Smooth muscle cell (in vitro differentiated cells): Measurements from ENCODE around the gene TAGLN2. TPM values are rescaled to one million over a fixed set of nuclear protein-coding genes. Genes with fewer than 3 reads are reported as not detected.
A peak's percentile ranks its signal among the peaks of the same experiment; 100 is the strongest.

Experiments used
- DNase-seq: peaks from one replicate; lab custom pipeline; 2025; ENCODE audit not compliant: unreplicated experiment; lab: John Stamatoyannopoulos, UW
- H2AFZ ChIP-seq: fragments of 200-600 bp; sonication (generic); 2 replicates; pipeline ENCODE4 v1.6.0; 2016; ENCODE audit warnings: antibody characterized with exemption, low read depth, mild to moderate bottlenecking
- H3F3A ChIP-seq: fragments of 200-600 bp; sonication (generic); 2 replicates; pipeline ENCODE4 v1.6.0; 2017; ENCODE audit warnings: antibody characterized with exemption, low read depth
- H3K27ac ChIP-seq: fragments of 200-600 bp; sonication (generic); 2 replicates; pipeline ENCODE4 v1.5.1; 2016; ENCODE audit warnings: low read depth, mild to moderate bottlenecking
- H3K27me3 ChIP-seq: fragments of 200-600 bp; sonication (generic); 2 replicates; pipeline ENCODE4 v1.6.1; 2016; ENCODE audit warnings: low read depth, mild to moderate bottlenecking
- H3K36me3 ChIP-seq: fragments of 200-600 bp; sonication (generic); 2 replicates; pipeline ENCODE4 v1.5.1; 2016; ENCODE audit warnings: low read depth
- H3K4me1 ChIP-seq: fragments of 200-600 bp; sonication (generic); 2 replicates; pipeline ENCODE4 v1.5.1; 2016; ENCODE audit warnings: low read depth
- H3K4me2 ChIP-seq: fragments of 200-600 bp; sonication (generic); 2 replicates; pipeline ENCODE4 v1.6.0; 2016; ENCODE audit warnings: mild to moderate bottlenecking
- H3K4me3 ChIP-seq: fragments of 200-600 bp; sonication (generic); 2 replicates; pipeline ENCODE4 v1.5.1; 2016; ENCODE audit warnings: mild to moderate bottlenecking
- H3K79me2 ChIP-seq: fragments of 200-600 bp; sonication (generic); 2 replicates; pipeline ENCODE4 v1.6.0; 2016; ENCODE audit warnings: low read depth, mild to moderate bottlenecking
- H3K9ac ChIP-seq: fragments of 200-600 bp; sonication (generic); 2 replicates; pipeline ENCODE4 v1.6.0; 2016; ENCODE audit warnings: low read depth
- H3K9me3 ChIP-seq: fragments of 200-600 bp; sonication (generic); replicated peaks from 2 replicates; pipeline ENCODE4 v1.5.1; 2016; ENCODE audit warnings: low read depth
- H4K20me1 ChIP-seq: fragments of 200-600 bp; sonication (generic); 2 replicates; pipeline ENCODE4 v1.6.0; 2016; ENCODE audit warnings: low read depth
- WGBS: methylation state at CpG from one replicate; pipeline ENCODE4 v1.1.7; 2016; ENCODE audit warnings: low lambda C conversion rate; 5-methylcytosine and 5-hydroxymethylcytosine counted together
- polyA plus RNA-seq: library from polyadenylated mRNA; unstranded; fragments of >200 nt; fragmentation: Nextera tagmentation; extraction: Ambion mirVana; gene quantifications from 2 replicates; pipeline ENCODE4 v1.2.1, GENCODE V29; 2016
- total RNA-seq: library from RNA; depleted of rRNA; stranded (reverse); fragments of >200 nt; gene quantifications from 2 replicates; pipeline ENCODE4 v1.2.3, GENCODE V29; 2014
- TF ChIP-seq, protein P1 (sequence below): fragments of 200-600 bp; sonication (generic); IDR thresholded peaks from 2 replicates; pipeline ENCODE4 v1.5.1; 2017; ENCODE audit warnings: borderline replicate concordance, mild to moderate bottlenecking, antibody characterized with exemption; ENCODE audit not compliant: insufficient read depth, poor library complexity, severe bottlenecking

The TAGLN2 gene
- total and polyA plus RNA-seq, 2 experiments from 2014 or later = 408 to 1,005 TPM

DNA sequence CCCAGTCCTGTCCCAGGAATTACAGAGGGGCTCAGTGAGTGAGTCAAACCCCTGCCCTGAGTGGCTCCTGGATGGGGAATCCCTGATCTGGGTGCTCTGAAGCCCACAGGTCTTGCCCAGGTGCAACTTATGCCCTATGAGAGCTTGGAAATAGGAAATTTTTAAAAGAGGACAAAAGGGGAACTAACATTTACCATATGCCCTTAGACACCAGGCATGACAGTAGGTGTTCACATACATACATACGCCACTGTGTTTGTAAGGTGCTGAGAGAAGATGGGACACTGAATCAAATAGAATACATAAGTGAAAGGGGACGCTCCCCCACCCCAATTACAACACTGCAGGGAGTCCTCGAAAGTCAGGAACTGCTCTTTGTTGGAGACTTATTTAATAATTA lies 26.8 kb downstream of the TAGLN2 start:
- no peaks in the 10 kb centered on the region for H3K27me3 ChIP-seq
- TF ChIP-seq, protein P1, sequence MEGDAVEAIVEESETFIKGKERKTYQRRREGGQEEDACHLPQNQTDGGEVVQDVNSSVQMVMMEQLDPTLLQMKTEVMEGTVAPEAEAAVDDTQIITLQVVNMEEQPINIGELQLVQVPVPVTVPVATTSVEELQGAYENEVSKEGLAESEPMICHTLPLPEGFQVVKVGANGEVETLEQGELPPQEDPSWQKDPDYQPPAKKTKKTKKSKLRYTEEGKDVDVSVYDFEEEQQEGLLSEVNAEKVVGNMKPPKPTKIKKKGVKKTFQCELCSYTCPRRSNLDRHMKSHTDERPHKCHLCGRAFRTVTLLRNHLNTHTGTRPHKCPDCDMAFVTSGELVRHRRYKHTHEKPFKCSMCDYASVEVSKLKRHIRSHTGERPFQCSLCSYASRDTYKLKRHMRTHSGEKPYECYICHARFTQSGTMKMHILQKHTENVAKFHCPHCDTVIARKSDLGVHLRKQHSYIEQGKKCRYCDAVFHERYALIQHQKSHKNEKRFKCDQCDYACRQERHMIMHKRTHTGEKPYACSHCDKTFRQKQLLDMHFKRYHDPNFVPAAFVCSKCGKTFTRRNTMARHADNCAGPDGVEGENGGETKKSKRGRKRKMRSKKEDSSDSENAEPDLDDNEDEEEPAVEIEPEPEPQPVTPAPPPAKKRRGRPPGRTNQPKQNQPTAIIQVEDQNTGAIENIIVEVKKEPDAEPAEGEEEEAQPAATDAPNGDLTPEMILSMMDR = no peak
- no peak overlapping the region for H3K9ac ChIP-seq
- no peaks in the 10 kb centered on the region for H3K9me3 ChIP-seq
- H2AFZ ChIP-seq = no peak overlapping the region
- H3F3A ChIP-seq = peaks cover 7% of the 10 kb centered on the region
- no peak overlapping the region for H3K27ac ChIP-seq
- H3K36me3 ChIP-seq = no peaks in the 10 kb centered on the region
- H3K4me1 ChIP-seq = peaks cover 4% of the 10 kb centered on the region
- no peaks in the 10 kb centered on the region for H4K20me1 ChIP-seq
- no peak overlapping the region for H3K4me2 ChIP-seq
- no peak overlapping the region for H3K4me3 ChIP-seq
- WGBS = 100% methylated on average over 3 of the region's 3 CpGs
- DNase-seq = no peak
- no peaks in the 10 kb centered on the region for H3K79me2 ChIP-seq

DNA sequence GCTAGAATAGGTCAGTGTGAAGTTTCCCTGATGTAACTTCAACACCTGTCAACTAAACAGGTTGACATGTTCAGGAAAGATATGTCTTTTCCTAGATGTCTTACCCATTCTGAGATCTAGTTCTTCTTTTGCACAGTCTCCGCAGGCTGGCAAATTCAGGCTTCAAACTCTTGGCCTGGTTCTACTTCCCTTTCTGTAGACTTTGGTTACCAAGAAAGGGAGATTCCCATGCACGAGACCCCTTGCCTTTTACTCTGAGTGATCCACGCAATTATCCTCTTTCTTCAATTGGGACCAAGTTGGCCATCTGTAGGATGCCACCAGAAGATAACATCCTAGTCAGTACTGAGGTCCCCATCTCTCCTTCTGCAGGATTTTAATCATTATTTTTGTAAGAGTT lies 27.3 kb downstream of the TAGLN2 start:
- no peak overlapping the region for H3K4me3 ChIP-seq
- peaks cover 7% of the 10 kb centered on the region for H3F3A ChIP-seq
- no peak overlapping the region for H3K9ac ChIP-seq
- no peak for DNase-seq
- H3K27ac ChIP-seq = no peak overlapping the region
- TF ChIP-seq, protein P1 = no peak
- no peak overlapping the region for H2AFZ ChIP-seq
- H3K4me2 ChIP-seq = no peak overlapping the region
- peaks cover 4% of the 10 kb centered on the region for H3K4me1 ChIP-seq
- H3K9me3 ChIP-seq = no peaks in the 10 kb centered on the region
- no peaks in the 10 kb centered on the region for H4K20me1 ChIP-seq
- H3K79me2 ChIP-seq = no peaks in the 10 kb centered on the region
- H3K36me3 ChIP-seq = no peaks in the 10 kb centered on the region
- 100% methylated on average over 3 of the region's 3 CpGs for WGBS
- no peaks in the 10 kb centered on the region for H3K27me3 ChIP-seq

DNA sequence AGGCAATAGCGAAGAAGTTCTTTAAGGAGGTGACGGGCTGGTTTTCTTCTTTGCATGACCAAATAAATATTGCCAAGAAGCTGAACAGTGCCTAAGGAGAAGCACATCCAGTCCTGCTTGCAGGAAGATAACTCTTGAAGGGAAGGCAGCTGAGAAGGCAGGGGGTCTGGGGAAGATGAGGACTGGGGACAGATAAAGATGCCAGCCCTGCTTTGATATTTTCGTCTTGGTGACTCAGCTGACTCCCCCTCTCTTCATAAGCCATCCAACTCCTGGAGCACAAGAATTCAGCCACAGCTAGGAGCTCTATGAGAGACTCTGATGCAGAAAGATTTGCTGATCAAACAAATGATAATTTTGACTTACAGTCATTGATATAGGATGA lies 28.8 kb downstream of the TAGLN2 start:
- H3K27ac ChIP-seq = peak overlapping the region; percentile 43
- H3K4me2 ChIP-seq = peak overlapping the region; percentile 67
- H3K4me3 ChIP-seq = no peak overlapping the region
- TF ChIP-seq, protein P1 = no peak
- H4K20me1 ChIP-seq = no peaks in the 10 kb centered on the region
- H3K27me3 ChIP-seq = no peaks in the 10 kb centered on the region
- H3K36me3 ChIP-seq = no peaks in the 10 kb centered on the region
- no peak overlapping the region for H2AFZ ChIP-seq
- H3K4me1 ChIP-seq = peaks cover 4% of the 10 kb centered on the region
- DNase-seq = no peak
- H3K9me3 ChIP-seq = no peaks in the 10 kb centered on the region
- no peak overlapping the region for H3K9ac ChIP-seq
- H3F3A ChIP-seq = peaks cover 7% of the 10 kb centered on the region
- H3K79me2 ChIP-seq = no peaks in the 10 kb centered on the region
- 33% methylated on average over 3 of the region's 3 CpGs for WGBS

DNA sequence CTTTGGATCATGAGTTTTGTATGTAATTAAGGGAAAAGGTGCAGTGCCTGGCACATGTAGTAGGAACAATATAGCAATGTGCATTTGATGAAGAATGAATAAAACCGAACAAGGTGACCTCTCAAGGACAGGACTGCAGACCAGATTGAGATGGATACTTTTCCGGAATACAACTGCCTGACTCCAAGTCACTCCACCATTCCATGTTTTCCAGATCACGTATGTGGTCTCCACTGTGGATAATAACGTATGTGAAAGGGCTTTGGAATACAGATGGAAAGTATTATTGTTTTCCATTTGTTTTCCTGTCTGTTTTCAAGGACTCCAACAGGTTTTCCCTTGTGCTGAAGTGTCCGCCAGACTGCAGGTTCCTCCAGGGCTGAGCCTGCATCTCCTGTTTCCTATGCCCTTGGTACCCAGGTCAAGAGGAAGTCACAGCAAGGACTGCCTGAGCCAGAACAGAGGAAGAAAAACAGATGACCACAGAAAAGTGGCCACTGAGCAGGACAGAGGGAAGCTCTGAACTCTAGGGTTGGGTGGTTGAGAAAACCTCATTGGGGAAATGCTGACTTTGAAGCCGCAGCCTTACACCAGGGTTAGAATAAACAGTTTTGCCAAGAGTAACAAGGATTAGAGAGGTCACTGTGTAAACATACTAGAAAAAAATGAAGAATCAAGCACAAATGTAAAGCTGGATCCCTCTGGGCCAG lies 29.3 kb downstream of the TAGLN2 start:
- H3F3A ChIP-seq = peaks cover 7% of the 10 kb centered on the region
- H3K4me1 ChIP-seq = peaks cover 4% of the 10 kb centered on the region
- TF ChIP-seq, protein P1 = no peak
- H4K20me1 ChIP-seq = no peaks in the 10 kb centered on the region
- no peak overlapping the region for H2AFZ ChIP-seq
- no peak overlapping the region for H3K9ac ChIP-seq
- peak overlapping the region; percentile 43 for H3K27ac ChIP-seq
- H3K79me2 ChIP-seq = no peaks in the 10 kb centered on the region
- H3K4me3 ChIP-seq = no peak overlapping the region
- peak overlapping the region; percentile 67 for H3K4me2 ChIP-seq
- no peaks in the 10 kb centered on the region for H3K9me3 ChIP-seq
- DNase-seq = no peak
- 70% methylated on average over 6 of the region's 6 CpGs for WGBS
- no peaks in the 10 kb centered on the region for H3K36me3 ChIP-seq
- no peaks in the 10 kb centered on the region for H3K27me3 ChIP-seq
